NCI-H2029 (cell line): Measurements from ENCODE around the gene IDE.
"Not testable (repeated sequence)": the region's sequence is repeated elsewhere in the genome, so short reads cannot be mapped to it uniquely, and the experiment has no call there.

Experiments
- DNase-seq: peaks from one replicate; lab custom pipeline; 2025; lab: John Stamatoyannopoulos, UW

Gene IDE

DNA sequence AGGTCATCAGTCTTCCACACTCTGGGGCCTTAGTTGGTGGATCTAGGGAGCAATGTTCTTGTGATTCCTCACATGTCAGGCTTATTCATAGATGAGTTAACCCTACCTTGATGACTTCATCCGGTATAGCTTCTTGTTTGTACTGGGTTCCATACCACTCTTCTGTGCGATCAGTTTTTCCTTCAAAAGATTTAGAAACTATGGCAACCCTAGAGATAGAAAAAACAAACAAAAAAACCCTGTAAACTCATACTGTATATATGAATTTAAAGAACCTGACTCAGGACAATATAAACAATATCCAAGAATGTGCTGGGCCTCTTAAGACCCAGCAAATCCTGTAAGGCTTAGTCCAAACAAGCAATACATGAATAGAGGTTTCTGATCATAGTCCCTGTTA, 83.5 kb downstream of the IDE start:
- no peak for DNase-seq

DNA sequence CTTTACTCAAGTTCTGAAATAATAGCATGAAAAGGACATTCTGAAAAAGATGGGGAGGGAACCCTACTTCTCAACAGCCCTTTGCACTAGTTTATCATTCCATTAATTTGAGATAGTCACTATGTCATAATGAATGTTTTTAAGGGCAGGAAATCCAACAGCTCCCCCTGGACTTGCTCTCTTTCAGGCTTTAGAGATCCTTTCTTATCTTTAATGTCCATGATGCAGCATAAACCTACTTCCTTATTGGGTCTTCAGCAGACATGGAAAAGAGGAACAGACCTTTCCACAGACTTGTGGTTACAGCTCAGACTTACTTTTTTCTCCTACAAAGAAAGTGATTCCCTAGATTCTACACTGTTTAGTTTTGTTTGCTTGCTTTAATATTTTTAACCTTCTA, 87.3 kb downstream of the IDE start:
- no peak for DNase-seq

DNA sequence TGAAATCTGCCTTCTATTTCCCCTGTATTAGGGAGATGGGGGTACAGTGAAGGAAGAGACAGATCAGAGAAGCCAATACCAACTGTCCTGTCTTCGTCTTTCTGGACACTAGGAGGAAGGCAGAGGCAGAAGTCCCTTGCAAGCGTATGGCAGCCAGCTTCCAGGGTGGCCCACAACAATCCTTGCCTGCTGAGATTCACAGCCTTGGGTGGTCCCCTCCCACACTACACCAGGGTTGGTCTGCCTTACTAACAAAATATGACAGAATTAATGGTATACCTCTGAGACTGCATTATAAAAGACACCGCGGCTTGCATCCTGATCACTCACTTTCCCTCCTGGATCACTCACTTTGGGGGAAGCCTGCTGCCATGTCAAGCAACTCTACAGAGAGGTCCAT, 90.4 kb downstream of the IDE start:
- DNase-seq = no peak

DNA sequence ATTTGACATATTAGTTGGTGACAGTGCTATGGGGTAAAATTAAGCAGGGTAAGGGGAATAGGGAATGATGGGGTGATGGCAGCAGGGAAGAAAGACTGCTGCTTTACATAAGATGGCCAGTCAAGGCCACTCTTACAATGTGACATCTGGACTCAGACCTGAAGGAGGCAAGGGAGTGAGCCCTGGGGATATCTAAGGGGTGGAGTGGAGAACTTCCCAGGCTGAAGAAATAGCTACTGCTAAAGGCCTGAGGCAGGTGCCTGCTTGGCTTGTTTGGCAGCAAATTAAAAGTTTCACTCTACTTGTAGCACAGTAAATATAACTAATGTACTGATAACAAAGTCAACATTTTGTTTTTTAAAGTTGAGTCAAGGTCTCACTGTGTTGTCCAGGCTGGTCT, 93.5 kb downstream of the IDE start:
- DNase-seq = no peak

DNA sequence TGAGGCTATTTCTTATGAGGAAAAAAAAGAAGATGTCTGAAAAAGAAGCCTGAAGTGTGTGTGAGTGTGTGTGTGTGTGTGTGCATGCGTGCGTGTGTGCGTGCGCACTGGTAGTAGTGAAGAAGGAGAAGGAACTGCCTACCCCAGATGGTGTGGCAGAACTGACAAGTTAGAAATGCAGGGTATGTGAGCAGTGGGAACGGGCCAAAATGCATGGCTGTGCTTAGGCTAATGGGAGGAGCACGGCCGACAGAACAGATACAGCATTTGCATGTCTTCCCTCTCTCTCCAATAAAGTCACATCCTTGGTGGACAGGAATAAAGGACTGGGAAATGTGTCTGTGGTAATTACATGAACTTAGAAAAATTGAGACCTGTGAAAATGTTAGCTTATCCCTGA, 94.3 kb downstream of the IDE start:
- DNase-seq = no peak

DNA sequence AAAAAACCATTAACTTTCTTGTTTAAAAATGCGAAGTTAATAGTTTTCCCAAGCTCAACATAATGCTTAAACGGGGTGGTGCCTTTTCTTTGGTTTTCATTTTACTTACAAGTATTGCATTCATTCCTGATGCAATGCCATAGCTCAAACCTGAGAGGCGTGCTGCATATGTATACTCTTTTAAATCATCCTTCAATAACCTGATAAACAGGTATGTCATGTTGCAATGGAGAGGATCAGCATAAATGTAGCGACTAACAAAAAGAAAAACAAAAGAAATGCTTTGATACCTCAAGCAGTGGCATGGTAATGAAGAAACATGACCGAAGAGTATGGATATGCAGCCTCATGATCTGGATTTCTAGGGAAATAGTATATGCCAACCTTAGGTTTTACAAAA, 95.4 kb downstream of the IDE start:
- no peak for DNase-seq

DNA sequence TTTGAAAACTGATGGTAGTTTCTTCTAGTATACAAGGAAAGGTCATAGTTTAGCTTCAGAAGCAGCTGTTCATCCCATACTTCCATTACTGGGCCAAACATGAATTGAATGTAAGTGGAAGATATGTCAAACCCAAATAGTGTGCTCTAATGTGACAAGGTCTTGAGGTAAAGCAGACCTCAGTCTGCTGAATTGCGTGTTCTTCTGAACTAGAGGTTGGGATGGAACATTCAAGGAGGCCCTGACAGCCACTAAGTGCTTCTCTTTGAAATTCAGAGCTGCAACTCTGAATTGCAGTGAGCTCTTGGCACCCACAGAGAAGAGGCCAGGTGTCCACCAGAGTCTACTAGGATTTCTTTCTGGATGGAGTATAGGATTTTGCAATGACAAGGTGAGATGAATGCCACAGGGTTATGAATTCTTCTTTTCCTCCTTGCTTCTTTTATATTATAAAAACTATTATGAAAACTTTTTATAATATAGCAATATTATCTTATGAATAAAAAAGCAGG, 98.5 kb downstream of the IDE start:
- DNase-seq = no peak

DNA sequence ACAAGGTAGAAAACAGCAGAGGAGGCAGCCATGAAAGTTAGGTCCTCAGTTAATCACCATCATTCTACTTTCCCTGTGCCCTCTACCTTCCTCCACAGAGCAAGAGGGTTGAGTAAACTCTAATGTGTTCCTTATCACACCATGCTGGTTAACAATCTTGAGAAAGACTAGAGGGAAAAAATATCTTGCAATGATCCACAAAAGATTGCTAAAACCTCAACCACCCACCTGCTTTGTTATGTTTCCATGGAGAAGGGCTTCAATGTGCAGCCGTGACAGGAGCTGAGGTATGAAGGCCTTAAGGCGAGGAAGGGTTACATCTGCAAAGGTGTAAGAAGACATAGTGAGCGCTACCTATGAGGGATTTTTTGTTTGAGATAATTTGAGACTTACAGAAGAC, 103.9 kb downstream of the IDE start:
- DNase-seq = no peak

DNA sequence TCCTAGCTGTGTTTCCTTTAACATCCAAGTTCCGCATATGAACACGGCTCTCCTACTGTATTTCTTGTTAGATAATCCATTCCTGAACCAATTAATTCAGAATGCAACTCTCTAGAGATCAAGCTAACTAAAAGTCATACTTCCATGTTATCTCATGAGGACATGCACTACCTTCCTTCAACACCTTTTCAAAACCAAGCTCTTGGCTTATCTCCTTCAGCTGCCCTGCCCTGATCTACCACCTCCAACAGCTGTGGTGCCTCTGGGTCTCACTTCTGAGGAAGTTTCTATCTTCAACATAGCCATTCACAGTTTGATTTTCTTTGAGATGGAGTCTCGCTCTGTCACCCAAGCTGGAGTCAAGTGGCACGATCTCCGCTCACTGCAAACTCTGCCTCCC, 109.5 kb downstream of the IDE start:
- no peak for DNase-seq

DNA sequence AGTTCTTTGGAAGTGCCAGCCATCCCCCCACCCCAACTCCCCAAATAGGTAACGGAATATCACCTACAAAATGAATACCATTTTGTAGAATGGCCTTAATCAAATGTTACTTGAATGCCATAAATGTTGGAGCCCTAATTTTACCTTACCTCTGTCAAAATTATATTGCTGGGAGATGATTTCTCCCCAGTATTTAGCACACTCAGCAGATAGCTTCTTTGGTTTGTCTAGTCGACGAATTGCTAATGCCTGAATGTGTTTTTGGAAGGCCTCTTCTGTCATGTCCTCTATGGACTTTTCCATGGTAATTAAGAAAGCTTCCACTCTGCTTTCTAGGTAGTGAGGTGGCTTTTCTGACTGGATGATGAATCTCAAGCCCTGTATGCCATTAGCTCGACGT, 110.3 kb downstream of the IDE start:
- no peak for DNase-seq

DNA sequence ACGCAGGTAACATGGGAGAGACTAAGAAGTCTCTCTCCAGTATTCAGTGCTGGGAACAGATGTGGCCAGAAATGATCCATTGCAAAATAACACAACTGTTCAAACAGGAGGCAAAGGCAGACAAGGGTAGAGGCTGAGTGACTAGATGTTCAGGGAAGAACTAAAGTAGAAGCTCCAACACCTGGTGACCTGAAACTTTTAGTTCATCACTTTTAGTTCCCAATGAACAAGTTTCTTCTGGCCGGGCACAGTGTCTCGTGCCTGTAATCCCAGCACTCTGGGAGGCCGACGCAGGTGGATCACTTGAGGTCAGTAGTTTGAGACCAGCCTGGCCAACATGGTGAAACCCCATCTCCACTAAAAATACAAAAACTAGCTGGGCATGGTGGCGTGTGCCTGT, 118.9 kb downstream of the IDE start:
- DNase-seq = not testable (repeated sequence)

DNA sequence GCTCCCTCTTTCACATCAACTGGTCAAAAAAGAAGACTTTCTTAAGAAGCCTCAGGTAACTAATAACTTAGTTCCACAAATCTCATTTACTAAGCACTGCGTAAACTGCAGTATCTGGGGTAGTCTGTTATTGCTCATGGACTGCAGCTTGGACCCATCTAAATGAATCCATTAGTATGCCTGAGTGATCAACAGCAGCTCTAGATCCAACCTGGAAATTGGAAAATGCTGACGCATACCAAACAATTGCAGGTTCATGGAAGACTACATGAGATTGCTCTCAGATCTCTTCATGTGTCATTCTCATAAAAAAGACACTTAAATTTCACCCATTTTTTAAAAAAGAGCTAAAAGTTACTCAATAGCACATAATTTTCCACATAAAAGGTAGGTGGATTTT, 121.6 kb downstream of the IDE start:
- DNase-seq = no peak

DNA sequence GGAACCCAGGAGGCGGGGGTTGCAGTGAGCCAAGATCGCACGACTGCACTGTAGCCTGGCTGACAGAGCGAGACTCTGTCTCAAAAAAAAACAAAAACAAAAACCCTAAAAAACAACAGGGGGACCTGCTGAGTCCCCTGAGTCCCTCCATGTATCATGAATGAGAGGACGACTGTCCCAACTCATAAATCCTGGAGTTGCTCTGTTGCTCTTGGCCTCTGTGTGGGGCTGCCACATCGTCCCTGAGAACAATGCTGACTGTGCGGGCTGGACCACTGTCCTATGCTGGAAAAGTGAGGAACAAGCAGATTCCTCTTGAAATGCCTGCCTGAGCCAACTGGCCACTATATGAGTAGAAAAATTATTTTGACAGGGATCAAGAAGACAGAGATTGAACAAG, 122.5 kb downstream of the IDE start:
- no peak for DNase-seq

DNA sequence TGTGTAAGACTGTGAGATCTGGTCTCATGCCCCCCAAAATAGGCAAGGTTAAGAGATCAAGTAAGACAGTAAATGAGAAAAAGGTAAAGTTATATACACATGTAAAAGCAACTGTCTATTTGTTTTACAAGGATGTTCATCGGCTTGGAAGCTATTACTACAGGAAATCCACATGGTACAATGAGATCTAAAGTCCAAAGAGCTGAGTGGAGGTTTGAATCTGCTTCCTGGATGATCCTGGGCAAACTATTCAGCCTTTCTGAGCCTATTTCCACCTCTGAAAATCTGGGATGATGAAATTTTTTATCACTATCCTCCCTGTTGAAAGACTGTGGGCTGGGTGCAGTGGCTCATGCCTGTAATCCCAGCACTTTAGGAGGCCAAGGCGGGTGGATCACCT, 123.0 kb downstream of the IDE start:
- no peak for DNase-seq

DNA sequence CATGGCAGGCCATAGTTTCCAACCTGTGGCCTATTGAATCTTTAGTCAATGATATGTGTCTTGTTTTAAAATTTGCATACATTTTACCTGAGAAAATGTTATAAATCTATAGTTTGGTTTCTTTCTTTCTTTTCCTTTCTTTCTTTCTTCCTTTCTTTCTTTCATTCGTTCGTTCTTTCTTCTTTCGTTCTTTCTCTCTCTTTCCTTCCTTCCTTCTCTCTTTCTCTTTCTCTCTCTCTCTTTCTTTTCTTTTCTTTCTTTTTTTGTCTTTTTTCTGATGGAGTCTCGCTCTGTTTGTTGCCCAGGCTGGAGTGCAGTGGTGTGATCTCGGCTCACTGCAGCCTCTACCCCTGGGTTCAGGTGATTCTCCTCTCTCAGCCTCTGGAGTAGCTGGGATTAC, 133.3 kb downstream of the IDE start:
- DNase-seq = no peak

DNA sequence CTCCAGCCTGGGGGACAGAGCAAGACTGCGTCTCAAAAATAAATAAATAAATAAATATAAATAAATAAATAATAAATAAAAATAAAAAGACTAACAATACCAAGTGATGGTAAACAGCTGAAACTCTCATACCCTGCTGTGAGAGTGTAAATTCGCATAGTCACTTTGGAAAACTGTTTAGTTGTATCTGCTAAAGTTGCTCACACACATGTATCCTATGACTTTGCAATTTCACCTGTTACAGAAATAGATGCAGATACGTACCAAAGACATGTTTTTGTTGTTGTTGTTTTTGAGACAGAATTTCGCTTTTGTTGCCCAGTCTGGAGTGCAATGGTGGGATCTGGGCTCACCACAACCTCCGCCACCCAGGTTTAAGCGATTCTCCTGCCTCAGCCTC, 135.7 kb downstream of the IDE start:
- DNase-seq = no peak

DNA sequence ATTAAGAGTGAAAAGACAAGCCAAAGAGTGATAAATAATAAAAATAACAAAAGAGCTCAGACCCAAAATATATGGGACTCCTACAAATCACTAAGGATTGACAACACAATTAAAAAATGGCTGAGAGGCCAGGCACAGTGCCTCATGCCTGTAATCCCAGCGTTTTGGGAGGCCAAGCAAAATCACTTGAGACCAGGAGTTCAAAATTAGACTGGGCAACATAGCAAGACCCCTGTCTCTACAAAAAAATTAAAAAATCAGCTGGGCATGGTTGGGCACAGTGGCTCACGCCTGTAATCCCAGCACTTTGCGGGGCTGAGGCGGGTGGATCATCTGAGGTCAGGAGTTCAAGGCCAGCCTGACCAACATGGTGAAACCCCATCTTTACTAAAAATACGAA, 137.3 kb downstream of the IDE start:
- no peak for DNase-seq

DNA sequence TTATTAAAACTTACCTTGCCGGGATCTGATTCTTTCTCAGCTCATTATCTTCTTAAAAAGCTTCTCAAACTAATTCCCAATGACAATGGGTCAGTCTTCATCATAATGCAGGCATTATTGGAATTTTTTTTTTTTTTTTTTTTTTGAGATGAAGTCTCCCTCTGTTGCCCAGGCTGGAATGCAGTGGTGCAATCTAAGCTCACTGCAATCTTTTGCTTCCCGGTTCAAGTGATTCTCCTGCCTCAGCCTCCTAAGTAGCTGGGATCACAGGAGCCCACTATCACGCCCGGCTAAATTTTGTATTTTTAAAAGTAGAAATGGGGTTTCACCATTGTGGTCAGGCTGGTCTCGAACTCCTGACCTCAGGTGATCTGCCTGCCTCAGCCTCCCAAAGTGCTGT, 137.8 kb downstream of the IDE start:
- DNase-seq = not testable (repeated sequence)

DNA sequence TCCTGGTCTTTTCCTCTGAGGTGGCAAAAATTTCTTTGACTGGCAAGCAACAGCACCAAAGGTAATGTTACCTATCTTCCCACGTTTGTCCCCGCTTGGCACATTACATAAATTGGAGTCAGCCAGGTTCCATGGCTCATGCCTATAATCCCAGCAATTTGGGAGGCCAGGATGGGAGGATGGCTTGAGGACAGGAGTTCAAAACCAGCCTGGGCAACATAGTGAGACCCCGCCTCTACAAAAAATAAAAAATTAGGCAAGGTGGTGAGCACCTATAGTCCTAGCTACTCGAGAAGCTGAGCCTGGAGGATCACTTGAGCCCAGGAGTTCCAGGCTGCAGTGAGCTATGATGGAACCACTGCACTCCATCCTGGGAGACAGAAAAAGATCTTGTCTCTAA, 139.5 kb downstream of the IDE start:
- no peak for DNase-seq

DNA sequence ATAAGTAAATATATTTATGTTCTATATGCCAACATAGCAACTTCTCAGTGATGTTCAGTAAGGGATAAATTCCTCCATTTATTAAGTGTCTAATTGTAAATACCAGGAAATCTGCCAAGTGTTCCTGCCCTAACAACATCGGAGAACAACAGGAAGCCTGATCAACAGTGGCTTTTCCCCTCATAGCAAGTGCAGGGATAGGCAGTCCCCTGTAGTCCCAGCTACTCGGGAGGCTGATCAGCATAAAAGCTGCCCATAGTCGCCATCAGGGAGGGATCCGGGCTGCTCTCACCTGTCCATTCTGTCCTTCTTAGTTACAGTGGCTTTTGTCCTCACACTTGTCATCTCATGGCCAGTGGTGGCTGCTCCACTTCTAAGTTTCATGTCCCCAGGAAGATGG, 141.3 kb downstream of the IDE start:
- no peak for DNase-seq

DNA sequence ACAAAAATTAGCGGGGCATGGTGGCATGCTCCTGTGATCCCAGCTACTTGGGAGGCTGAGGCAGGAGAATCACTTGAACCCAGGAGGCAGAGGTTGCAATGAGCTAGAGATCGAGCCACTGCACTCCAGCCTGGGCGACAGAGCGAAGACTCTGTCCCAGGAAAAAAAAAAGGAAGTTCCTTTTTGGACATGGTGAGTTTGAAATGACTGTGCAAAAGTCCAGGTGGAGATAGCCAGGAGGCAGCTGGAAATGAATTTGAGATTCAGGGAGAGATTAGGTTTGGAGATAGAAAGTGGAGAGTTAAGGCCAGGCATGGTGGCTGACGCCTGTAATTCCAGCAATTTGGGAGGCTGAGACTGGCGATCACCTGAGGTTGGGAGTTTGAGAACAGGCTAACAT, 143.8 kb downstream of the IDE start:
- DNase-seq = no peak

DNA sequence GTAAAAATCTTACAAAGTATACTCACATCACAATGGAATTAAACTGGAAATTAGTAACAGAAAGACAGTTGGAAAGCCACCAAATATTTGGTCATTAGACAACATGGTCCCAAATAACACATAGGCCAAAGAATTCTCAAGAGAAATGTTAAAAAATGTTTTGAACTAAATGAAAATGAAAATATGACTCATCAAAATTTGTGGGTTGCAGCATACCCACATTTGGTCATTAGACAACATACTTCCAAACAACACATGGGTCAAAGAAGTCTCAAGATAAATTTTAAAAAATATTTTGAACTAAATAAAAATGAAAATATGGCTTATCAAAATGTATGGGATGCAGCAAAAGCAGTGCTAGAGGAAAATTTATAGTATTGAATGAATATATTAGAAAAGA, 152.3 kb downstream of the IDE start:
- no peak for DNase-seq

DNA sequence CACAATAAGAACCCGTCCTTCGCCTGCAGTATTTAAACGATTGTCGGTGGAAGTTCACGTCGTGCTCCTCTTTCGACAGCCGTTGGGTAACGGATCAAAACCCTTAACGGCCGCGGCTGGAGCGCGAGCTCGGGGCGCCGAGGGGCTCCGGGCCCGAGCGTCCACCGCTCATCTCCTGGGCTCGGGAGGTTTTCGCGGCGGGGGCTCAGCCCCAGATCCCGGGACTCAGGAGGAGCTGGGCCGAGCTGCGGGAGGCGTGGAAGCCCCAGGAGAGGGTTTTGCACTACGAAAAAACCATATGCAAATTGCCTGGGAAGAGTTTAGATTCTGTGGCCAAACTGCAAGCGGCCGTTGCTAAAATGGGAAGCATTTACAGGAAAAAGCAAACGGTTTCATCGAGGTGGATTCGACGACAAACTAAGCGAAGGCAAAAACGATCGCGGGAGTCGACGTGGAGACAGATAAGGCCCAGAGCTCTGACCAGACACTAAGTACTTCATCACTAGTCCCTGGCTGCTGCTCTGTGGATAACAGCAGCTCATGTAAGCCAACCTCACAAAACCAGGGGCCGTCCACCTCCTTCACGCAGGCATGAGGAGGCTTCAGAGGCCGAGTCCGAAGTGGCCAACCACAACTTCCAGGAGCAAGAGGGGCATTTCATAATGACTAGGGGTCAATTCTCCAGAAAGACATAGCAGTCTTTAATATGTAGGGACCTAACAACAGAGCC, 153.2 kb downstream of the IDE start:
- DNase-seq = no peak

DNA sequence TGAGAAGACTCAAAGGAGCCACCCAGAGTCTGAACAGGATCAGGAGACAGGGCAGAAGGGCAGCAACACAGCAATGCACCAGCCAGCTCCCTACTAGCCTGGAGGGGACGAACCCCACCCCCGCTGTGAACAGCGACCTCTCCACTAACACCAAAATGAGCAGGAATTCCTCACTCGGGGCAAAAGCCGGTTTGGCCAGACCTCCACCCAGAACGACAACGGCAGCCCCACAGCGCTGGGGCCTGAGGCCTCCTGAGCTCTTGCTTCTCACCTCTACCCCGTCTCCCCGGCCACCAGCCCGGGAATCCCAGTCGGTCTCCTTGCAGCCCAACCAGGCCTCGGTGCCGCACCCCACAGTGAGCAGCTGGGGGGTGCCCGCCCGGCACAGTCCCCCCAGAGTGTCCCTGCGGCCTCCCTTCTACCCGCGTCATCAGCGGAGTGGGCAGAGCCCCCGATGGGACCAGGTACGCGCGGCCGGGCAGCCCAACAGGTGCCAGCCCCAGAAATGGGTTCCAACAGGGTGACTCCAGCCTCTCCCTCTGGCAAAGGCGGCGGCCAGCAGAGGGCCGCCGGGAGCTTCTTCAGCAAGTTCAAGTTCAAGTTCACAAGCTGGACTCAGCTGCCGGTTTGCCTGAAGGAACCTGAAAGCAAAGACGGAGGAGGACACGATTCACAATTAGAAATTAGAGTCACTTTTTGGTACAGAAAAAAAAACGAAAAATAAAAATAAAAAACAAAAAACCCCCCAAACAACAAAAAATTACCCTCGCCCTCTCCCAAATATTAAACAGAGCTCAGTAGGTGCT, 153.9 kb downstream of the IDE start:
- DNase-seq = no peak
